ENCODE measurements around the gene EDDM13. TPM values are rescaled to one million over a fixed set of nuclear protein-coding genes. Genes with fewer than 3 reads are reported as not detected.
"Not testable (repeated sequence)": the region's sequence is repeated elsewhere in the genome, so short reads cannot be mapped to it uniquely, and the experiment has no call there.

EDDM13 gene
- total RNA-seq, result 0.85 and 2.5 TPM in 2 replicates

GRCh38 chr19:56272161-56272798, at the start of gene EDDM13:
Gene EDDM13, plus strand, starts transcription at chr19:56272748. Its CDS starts 87 bp downstream, at chr19:56272835.
- intact Hi-C loops (cut with micrococcal nuclease), result no loop called here

DNA sequence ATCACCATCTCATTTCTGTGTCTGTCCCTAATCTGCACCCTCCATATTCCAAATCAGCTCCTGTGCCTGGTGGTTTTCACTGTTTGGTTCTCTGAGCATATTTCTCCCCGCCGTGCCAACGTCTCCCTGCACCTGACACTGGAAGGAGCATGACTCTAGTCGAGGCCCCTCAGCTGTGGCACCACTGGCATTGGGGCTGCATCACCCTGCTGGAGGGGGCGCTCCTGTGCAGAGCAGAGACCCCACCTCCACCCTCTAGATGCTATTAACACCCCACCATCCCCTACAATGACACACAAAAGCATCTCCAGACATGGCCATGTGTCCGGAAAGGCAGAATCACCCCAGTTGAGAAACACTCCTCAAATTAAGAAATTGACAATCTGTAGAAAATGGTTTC, 49.6 kb upstream of the EDDM13 start:
- intact Hi-C loops (cut with micrococcal nuclease), result no loop called here

- intact Hi-C loops (cut with micrococcal nuclease), result no loop called here
These were observed 49.1 kb upstream of the EDDM13 start for GRCh38 chr19:56223481-56223880.

DNA sequence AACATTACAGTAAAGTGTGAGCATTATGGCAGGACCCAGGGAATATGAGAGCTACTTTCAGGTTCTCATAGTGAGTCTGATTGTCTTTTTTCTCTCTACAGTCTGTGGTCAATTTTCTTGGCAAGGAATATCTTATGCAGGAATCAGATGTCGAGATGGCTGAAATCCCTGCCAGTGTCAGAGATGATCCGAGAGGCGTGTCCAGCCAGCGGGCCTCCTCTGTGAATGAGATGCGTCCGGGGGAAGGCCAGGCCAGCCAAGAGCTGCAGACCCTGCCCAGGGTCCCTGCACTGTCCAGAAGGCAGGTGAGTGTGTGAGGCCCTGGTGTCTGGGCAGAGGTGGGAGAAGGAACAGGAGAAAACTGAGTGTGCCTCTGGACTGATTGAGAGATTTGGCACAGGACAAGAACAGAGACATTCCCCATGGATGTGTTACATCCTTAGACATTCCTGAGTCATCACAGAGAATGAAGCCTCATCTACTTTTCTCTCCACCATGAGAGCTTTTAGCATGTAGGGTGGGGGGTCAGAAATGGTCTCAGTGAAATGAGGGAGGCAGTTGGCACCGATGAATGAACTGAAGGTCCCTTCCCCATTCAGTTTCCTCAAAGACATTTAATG, 27.3 kb upstream of the EDDM13 start:
- intact Hi-C loops (cut with micrococcal nuclease), result no loop called here

- intact Hi-C loops (cut with micrococcal nuclease), result not testable (repeated sequence)
These were observed 26.8 kb upstream of the EDDM13 start for GRCh38 chr19:56245764-56246163.

GRCh38 chr19:56248736-56249338, 23.7 kb upstream of the EDDM13 start:
- intact Hi-C loops (cut with micrococcal nuclease), result not testable (repeated sequence)

- intact Hi-C loops (cut with micrococcal nuclease), result loop anchor here (1.0 to 5.0 kb wide), 5 partner anchors 59 to 1904 kb away; partner anchors contain the start of gene ZSCAN5A
These were observed 19.7 kb upstream of the EDDM13 start for GRCh38 chr19:56252699-56253422.

DNA sequence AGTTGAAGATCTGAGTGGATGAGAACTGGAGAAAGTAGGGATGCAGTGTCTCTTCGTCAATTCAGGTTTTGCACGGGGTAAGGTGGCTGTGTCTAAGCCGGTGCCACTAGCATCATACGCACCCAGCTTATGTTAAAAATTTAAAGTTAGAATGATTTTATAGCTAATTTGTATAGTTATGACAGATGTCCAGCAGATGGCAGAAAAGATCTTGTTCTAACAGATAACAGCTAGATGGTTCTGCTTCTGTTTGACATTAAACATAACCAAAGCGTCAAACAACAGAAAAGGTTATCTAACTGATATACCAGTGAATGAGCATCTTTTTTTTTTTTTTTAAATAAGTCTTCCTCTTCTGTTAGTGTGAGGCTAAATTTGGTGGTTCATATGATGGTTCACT, 18.8 kb upstream of the EDDM13 start:
- intact Hi-C loops (cut with micrococcal nuclease), result loop anchor here (1.0 to 5.0 kb wide), 5 partner anchors 59 to 1904 kb away; partner anchors contain the start of gene ZSCAN5A

GRCh38 chr19:56258272-56258671, 14.3 kb upstream of the EDDM13 start:
- intact Hi-C loops (cut with micrococcal nuclease), result no loop called here

DNA sequence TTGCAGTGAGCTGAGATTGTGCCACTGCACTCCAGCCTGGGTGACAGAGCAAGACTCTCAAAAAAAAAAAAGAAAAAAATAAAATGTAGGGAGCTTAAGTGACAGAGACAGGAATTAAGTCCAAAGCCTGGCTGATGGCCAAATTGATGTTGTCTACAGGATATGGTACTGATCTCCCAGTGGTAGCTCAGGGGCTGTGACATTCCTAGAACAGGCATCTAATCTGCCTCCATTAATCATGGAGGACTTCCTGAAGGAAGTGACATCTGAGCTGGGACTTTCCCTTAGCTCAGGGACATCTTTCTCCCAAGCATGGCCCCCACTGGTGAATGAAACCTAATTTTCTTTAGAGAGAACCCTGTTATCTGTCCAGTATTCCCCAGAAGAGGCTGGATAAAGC, 11.4 kb upstream of the EDDM13 start:
- intact Hi-C loops (cut with micrococcal nuclease), result no loop called here

GRCh38 chr19:56261932-56262331, 10.6 kb upstream of the EDDM13 start:
- intact Hi-C loops (cut with micrococcal nuclease), result not testable (repeated sequence)

DNA sequence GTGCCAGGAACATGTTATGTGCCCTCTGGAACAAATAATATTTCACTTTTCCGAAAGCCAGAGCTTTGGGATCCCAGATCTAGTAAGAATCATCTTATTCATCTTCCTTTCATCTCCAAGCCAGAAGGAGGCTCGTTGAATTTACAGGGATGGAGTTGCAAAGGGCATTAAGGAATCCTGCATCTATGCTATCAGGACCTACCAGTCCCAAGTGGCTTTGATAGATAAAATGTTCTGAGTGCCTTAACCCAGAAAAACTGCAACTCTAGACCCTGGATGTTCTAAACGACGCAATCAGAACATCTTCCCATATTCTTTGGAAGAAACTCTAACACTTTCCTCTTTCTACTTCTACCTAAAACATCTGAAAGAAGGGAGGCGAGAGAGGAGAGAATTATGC, 9.2 kb upstream of the EDDM13 start:
- intact Hi-C loops (cut with micrococcal nuclease), result no loop called here

DNA sequence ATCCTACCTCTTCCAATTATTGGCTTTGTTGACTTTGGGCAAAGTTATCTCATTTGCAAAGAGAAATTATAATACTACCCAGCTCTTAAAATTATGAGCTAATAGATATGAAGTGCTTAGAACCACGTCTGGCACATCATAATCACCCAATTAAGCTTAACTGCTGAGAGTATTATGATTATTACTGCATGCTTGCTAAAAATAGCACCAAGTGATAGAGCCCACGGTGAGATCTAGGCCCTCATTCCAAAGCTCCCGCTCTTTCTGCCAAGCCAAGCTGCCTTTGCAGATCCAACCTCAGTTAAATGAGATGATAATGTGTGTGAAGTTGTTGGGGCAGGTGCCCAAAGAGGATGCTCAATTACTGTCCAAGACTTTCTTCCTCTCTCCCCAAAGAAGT, 6.5 kb upstream of the EDDM13 start:
- intact Hi-C loops (cut with micrococcal nuclease), result loop anchor here (5.0 kb wide), 1 partner anchor 396 kb away; no protein-coding TSS in a partner anchor

GRCh38 chr19:56269348-56269747, 3.2 kb upstream of the EDDM13 start:
- intact Hi-C loops (cut with micrococcal nuclease), result loop anchor here (5.0 kb wide), 1 partner anchor 393 kb away; no protein-coding TSS in a partner anchor

- intact Hi-C loops (cut with micrococcal nuclease), result no loop called here
These were observed 1.9 kb upstream of the EDDM13 start for GRCh38 chr19:56270676-56271075.

DNA sequence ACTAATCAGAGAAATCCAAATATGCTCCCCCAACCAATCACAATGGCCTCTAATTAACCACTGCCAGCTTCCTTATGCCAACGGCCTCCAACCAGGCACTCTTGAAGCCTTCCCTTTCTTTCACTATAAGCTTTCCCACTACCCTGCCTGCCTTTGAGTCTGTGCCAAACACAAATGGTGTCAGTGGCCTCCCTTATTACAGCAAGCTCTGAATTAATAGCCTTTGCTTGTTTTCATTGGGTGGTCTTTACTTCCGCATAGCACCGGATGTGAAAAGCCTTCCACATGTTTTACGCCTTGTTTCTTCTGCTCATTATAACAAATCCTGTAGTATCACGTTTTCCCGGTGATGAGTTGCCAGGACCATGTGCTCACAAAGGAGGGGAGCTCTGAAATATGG, 1.4 kb upstream of the EDDM13 start:
- intact Hi-C loops (cut with micrococcal nuclease), result no loop called here

- intact Hi-C loops (cut with micrococcal nuclease), result no loop called here
These were observed 1.1 kb downstream of the EDDM13 start for GRCh38 chr19:56273563-56274117.

GRCh38 chr19:56282809-56283208, 10.3 kb downstream of the EDDM13 start:
- intact Hi-C loops (cut with micrococcal nuclease), result no loop called here

DNA sequence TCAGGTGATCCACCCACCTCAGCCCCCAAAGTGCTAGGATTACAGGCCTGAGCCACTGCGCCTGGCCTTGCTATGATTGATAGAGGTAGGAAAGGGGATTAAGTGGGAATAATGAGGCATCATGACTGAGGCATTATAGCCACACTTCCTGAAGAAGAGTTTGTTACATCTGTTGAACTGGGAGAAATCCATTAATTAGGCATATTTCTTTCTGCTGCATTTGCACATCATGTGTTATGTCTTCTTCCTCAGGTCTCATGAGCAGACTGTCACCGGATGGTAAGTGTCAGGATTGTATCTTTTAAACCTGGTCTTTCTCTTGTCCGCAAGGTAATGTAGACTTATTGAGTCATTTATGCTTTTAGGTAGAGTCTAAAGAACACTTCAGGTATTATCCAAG, 12.2 kb downstream of the EDDM13 start:
- intact Hi-C loops (cut with micrococcal nuclease), result no loop called here

- intact Hi-C loops (cut with micrococcal nuclease), result no loop called here
These were observed 17.6 kb downstream of the EDDM13 start for GRCh38 chr19:56290104-56290503.

- intact Hi-C loops (cut with micrococcal nuclease), result no loop called here
These were observed 19.3 kb downstream of the EDDM13 start for GRCh38 chr19:56291867-56292266.

DNA sequence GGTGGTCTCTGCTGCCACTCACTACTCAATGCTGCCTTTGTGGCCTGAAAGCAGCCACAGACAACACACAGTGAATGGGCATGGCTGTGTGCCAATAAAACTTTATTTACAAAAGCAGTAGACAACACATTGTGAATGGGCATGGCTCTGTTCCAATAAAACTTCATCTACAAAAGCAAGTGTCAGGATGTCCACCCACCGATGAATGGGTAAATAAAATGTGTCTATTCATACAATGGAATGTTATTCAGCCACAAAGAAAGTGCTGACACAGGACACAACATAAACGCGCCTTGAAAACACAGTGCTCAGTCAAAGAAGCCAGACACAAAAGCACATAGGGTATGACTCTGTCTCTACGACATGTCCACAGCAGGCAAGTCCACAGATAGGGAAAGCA, 22.0 kb downstream of the EDDM13 start:
- intact Hi-C loops (cut with micrococcal nuclease), result no loop called here
